Activated naive CD8-positive, alpha-beta T cell (primary cell): ENCODE data around the gene PRKAB2.
"Not testable (repeated sequence)": the region's sequence is repeated elsewhere in the genome, so short reads cannot be mapped to it uniquely, and the experiment has no call there.

ENCODE experiments used
- H3K27ac Mint-ChIP-seq: one replicate; pipeline ENCODE4 v1.8.0; 2021; ENCODE audit warnings: mixed read lengths
- H3K27me3 Mint-ChIP-seq: one replicate; pipeline ENCODE4 v1.8.0; 2021; ENCODE audit warnings: mixed read lengths
- H3K36me3 Mint-ChIP-seq: one replicate; pipeline ENCODE4 v1.8.0; 2021; ENCODE audit warnings: mixed read lengths
- H3K4me1 Mint-ChIP-seq: one replicate; pipeline ENCODE4 v1.8.0; 2021; ENCODE audit warnings: low read depth, mixed read lengths
- H3K4me3 Mint-ChIP-seq: one replicate; pipeline ENCODE4 v1.8.0; 2021; ENCODE audit warnings: mild to moderate bottlenecking, mixed read lengths
- H3K9me3 Mint-ChIP-seq: one replicate; pipeline ENCODE4 v1.8.0; 2021; ENCODE audit warnings: low read depth, mixed read lengths

Gene PRKAB2

GRCh38 chr1:147106407-147106881 lies 65.8 kb downstream of the PRKAB2 start:
- not testable (repeated sequence) for H3K9me3 Mint-ChIP-seq, H3K36me3 Mint-ChIP-seq, H3K4me3 Mint-ChIP-seq, H3K27ac Mint-ChIP-seq, H3K4me1 Mint-ChIP-seq
- H3K27me3 Mint-ChIP-seq = peaks cover 13% of the 10 kb centered on the region

DNA sequence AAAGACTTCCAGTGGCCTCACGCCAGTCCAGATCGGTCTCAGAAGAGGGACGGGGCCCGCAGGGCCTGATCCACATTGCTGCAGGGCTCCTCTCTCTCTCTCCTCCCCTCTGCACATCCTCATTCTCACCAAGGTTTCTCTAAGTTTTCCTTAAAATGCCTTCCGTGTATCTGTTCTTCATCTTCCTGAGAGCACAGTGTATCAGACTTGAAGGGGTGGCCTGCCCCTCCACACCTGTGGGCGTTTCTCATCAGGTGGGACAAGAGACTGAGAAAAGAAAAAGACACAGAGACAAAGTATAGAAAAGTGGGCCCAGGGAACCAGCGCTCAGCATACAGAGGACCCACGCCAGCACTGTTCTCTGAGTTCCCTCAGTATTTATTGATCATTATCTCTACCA lies 66.4 kb downstream of the PRKAB2 start:
- no peaks in the 10 kb centered on the region for H3K9me3 Mint-ChIP-seq
- H3K36me3 Mint-ChIP-seq = peaks cover 3% of the 10 kb centered on the region
- no peak overlapping the region for H3K4me3 Mint-ChIP-seq
- H3K27me3 Mint-ChIP-seq = peaks cover 15% of the 10 kb centered on the region
- H3K4me1 Mint-ChIP-seq = no peaks in the 10 kb centered on the region
- H3K27ac Mint-ChIP-seq = no peak overlapping the region
